Stimulated activated CD8-positive, alpha-beta memory T cell treated with anti-CD3 and anti-CD28 coated beads, Interleukin-15, amount 100 ng/mL, for 1 hour (primary cell): Measurements from ENCODE around the gene NCBP1.
A peak's percentile ranks its signal among the peaks of the same experiment; 100 is the strongest.
"Not testable (repeated sequence)": the region's sequence is repeated elsewhere in the genome, so short reads cannot be mapped to it uniquely, and the experiment has no call there.

Experiments
- DNase-seq: peaks from one replicate; pipeline ENCODE4 v3.0.0-alpha.2; 2020; ENCODE audit warnings: low read depth

Gene NCBP1

DNA sequence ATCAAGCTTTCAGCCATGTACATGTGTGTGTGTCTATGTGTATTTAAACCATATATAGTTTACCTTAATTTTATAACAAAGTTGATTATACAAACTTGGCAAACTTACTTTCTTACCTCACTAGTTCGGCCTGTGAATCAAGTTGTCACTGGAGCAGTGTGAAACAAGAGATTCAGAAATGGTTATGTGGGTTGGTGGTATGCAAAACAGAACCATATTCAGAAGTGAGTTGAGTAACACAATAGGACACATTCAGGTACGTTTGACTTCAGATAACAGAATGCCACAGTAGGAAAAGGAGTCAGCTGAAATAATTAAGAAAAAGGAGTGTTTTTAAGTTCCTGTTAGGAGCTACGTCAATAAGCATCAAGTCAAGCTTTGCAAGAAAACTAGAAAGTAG is 42.0 kb downstream of the NCBP1 start:
- no peak for DNase-seq

DNA sequence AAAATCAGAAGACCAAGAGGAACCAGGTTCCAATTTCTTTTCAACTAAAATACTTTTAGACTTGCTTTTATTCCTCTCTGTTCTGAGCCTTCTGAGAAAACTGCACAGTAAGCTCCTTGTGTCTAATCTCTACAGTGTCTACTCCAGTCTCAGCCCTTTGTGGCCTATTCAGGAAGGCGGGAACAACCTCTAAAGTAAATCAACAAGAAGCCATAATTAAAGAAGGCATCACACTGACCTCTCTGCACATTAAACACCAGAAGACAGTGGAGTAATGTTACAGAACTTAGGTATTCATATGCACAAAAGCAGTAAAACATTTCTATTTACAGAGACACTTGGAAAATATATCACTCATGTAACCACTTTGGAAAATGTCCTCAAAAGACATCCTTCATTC is 48.6 kb downstream of the NCBP1 start:
- no peak for DNase-seq

DNA sequence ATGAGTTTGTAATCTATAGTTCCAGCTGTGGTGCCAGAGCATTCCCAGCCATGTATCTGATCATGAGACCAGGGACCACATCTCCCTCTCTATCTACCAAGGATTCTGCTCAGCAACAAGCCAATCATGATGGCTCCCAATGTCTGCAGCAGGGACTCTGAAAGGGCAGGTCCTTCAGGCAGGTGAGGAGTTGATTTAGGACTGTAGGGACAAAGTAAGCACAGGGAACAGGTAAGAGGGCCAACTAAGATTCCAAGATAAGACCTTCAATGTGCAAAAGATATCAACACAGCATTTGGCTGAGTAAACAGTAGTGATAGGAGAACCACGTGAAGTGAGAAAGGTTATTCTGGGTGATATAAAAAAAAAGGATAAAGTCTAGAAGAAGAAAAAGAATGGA is 55.0 kb downstream of the NCBP1 start:
- DNase-seq = no peak

DNA sequence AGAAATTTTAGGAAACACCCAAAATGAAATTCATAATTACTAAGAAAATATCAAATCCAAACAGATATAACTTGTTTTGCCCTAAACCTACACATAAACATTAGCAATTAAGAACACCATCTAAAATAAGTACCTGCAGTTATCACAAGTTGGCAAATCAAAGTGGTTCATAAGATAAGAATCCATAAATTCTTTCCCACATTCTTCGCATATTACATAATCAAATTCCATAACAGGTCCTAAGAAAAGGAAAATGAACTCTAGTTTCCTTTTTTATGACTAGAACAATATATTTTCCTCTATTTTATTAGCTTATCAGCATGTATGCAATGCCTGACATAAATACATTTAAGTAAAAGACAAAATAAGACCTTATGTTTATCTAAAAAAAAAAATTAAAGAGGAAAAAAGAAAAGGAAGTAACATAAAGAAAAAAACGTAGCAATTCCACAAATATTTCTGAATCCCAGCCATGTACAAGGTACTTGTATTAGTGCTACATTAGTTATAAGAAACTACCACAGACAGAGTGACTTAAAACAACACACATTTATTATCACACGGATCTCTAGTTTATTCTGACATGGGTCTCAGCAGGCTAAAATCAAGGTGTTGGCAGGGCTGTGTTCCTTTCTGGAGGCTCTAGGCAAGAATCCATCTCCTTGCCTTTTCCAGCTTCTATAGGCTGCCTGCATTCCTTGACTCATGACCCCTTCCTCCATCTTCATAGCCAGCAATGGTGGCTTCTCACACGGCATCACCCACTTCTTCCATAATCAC is 56.0 kb downstream of the NCBP1 start:
- no peak for DNase-seq

DNA sequence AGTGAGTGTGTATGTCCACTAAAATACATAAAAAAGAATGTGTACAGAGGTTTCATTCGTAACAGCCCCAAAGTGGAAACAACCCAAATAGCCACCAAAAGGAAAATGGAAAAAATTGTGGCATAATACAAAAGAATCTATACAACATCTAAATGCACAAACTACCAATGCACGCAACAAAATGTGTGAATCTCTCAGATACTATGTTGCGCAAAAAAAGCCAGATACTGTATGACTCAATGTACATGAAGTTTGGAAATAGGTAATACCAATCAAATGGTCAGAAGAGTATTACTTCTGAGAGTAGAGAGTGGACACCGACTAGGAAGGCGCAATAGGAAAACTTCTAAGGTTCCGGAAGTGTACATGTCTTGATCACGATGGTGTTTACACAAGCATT is 61.1 kb downstream of the NCBP1 start:
- DNase-seq = no peak

DNA sequence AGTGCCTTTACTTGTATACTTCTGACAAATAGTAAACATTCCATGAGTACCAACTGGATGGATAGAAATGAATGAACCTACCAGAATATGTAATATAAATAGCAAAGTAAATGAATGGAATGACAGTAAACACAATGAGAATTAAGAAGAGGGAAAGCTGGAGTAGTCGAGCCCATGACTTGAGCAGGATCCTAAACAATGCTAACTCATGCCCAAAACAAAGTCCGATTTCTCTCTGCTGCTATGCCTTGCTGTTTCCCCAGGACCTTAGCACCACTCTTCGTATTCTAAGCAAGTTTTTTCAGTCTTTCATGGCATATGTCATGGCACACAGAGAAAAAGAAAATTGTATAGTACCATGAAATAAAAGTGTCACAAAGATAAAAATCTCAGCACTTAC is 61.8 kb downstream of the NCBP1 start:
- no peak for DNase-seq

DNA sequence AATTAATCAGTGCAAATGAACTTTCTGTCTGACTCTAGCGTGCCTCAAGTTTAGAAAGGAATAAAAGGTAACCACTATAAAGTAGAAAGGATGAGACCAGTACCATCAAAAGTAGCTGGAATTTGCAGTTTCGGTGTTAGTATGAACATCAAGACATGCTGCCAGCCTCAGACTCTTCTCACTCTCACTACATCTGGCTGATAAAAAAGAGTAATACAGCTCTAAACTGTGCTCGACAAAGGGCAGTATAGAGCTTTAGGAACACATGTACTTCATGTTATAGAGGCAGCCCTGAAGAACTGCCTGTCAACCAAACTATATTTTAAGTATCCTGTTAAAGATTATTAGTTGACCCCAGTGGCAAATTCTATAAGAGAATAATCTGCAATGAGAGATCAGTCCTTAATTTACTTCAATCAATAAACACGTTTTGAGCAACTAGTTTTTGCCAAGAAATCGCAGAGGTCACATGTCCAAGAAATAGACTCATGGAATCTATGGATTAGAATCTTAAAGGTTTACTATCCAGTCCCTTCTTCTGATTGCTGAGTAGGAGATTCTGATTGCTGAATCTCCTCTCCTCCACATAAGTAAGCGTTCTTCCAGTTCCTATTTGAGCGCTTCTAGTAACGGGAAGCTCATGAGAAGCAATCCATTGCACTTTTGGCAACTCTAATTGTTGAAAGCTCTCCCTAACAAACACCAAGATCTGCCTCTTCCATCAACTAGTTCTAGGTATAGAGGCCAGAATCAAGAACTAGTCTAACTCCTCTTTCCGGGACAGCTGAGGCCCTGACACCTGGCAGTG is 62.6 kb downstream of the NCBP1 start:
- no peak for DNase-seq

DNA sequence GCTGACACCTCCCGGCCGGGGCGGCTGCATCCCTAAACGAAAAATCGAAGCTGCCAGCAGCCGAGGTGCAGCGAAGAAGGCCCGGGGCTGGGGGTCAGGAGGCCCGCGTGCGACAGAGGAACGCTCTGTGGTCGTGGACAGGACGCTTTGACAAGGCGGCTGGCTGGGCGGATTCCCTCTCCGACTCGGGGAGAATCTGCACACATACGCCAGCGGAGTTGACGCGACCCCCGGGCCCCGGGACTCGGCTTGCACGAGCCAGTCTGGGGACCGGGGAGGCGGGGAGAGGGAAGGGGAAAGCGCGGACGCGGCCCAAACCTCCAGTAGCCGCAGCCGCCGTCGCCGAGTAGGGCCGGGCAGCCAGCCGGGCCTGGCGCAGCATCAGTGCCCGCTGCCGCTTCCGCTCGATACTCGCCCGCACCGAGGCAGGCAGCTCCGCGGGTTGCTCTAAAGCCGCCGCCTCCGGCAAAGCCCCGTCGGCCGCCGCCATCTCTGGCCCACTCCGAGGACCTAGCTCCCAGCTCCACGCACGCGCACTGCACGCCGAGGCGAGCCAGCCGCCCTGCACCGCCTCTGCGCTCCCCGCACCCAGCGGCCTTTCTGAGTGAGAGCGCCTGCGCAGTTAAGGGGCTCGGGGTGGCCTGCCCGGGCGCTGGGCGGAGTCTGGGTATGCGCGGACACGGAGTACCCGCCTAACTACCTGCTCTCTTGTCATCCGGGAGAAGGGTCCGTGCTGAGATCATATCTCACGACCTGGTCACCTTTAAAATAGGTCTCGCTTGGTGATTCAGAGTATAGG is 63.4 kb downstream of the NCBP1 start, which contains the start of gene XPA:
TSS of gene XPA (minus strand) at position 538 of the 799 bp plus-strand sequence. CDS start at position 490, 48 bp downstream.
- peak; percentile 94 for DNase-seq

DNA sequence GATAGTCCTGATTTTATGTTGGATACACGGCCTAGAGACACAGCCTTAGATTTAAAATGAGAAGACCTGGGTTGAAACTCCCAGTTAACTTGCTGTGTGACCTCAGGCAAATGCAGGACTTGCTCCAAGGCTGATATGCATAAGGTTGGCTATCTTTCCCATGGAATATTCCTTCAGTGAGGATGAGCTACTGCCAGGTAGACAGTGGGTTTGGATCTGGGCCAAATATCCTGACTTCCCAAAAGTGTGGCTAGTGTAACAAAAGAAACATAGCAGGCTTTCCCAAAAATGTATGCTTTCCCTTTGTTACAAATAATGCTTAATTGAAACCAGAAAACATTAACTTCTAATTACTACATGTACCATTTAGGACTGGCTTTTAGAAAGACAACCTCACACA is 64.2 kb downstream of the NCBP1 start:
- DNase-seq = no peak

DNA sequence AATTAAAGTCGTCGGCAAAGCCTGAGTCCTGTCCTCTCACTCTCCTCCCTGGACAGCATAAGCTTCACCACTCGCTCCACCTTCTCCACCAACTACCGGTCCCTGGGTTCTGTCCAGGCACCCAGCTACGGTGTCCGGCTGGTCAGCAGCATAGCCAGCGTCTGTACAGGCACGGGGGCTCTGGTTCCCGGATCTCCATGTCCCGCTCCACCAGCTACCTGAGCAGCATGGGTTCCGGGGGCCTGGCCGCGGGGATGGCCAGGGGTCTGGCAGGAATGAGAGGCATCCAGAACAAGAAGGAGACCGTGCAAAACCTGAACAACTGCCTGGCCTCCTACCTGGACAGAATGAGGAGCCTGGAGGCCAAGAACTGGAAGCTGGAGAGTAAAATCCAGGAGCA is 65.2 kb downstream of the NCBP1 start:
- DNase-seq = no peak

DNA sequence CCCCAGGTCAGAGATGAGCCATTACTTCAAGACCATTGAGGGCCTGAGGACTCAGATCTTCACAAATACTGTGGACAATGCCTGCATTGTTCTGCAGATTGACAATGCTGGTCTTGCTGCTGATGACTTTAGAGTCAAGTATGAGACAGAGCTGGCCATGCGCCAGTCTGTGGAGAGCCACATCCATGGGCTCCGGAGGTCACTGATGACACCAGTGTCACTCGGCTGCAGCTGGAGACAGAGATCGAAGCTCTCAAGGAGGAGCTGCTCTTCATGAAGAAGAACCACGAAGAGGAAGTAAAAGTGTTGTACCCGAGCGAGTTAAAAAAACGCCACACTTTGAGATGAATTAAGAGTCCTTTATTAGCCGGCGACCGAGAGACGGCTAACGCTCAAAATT is 65.7 kb downstream of the NCBP1 start:
- not testable (repeated sequence) for DNase-seq

DNA sequence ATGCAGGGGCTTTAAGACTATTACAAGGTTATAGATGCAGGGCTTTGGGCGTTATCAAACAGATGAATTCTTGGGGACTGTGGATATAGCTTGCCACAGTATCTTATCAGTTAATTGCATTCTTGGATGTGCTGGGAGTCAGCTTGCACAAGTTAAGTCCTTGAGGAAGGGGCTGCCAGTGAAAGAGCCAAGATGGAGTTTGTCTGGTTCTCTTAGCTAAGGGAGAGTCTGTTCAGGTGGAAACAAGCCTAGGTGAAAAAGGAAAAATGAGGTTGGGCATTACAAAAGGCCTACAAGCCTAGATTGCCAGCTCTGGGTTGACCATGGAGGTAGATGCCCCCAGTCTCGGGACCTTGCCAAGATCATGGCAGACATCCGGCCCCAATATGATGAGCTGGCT is 66.2 kb downstream of the NCBP1 start:
- not testable (repeated sequence) for DNase-seq

DNA sequence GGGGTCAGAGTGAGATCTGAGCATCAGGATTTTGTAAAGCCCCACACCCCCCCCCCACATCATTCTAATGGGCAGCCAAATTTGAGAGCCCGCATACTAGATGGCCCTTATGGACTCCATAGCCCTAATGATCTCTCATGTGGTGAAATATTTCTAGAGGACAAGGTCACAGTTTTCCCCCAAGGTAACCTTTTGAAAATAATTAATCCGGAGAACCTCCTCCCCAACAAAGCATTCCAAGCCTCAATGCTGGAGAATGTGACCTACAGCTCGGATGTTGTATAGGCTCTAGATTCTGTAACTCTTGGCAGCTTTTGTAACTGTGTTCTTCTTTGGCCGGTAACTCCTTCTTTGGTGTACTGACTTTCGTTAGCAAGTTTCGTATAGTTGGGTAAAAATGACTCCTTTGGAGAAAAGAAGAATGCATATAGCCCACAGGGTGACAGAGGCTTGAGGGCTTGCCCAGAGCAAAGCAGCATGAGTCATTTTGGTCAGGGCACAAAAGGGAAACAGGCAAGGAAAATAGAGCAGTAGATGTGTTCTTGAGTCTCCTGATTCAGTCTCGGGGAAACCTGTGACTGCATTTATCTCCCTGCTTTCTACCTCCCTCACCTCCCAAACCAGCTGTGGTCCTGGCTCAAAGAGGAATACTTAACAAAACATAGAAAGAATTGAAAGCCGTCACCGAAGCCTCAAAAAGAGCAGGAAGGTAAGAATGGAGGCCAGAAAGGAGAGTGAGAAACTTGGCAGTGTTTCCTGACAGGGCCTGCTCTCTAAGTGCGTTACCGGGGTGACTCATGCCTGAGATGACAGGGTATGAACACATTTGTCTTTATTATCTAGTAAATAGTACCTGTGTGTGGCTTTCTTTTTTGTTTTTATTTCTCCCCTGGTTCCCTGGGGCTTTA is 70.1 kb downstream of the NCBP1 start:
- DNase-seq = no peak

DNA sequence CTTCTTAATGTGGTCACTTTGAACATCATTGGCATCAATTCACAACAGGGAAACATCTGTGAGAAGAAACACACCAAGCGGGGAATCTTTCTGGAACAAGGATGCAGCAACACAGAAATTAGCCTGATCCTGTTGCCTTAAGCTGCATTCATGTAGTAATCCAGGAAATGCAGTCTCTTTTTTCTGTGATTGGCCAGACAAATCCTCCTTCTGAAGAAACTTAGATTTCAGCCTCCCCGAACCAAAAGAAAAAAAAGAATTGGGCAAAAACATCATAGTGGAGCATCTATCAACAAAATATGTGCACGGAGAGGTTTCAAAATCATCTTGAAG is 70.7 kb downstream of the NCBP1 start:
- DNase-seq = no peak

DNA sequence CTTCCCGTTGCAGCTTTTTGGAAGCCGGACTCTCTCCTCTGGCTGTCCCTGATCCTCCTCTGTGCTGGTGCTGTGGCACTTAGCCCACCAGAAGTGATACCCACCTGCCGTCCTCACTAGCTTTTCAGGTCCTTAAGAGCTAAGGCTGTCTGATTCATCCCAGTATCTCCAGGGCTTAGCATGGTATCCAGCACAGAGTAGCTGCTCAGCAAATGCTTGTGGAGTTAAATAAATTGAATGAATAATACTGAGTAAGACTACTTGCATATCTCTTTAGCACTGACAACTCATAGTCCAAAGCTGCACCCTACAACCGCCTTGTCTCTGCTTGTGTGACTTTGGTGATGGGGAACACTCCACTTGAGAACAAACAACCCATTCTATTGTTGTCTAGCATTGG is 71.2 kb downstream of the NCBP1 start:
- DNase-seq = no peak

DNA sequence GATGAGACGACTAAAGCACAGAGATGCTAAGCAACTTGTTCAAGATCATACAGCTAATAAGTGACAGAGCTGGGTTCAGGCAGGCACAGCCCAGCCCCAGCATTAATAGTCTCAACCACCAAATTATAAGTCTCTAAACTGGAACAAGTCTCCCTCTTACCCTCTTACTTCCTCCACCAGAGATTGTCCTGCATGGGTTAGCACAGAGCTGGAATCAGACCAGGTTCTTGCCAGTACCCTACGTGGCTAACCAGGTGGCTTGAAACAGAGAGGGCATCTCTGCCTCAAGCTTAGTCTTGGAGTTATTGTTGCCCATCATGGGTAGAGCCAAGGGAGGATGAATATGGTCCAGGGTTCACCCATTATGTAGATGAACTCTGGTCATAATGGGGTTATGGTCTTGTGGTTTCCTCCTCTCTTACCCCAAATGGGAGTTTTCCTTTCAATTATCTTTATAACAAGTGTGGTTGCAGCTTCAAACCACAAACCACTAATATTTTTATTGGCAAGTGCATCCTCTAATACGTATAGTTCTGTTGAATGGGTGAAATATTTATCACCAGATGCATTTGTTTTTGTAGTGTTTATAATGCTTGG is 71.8 kb downstream of the NCBP1 start:
- no peak for DNase-seq

DNA sequence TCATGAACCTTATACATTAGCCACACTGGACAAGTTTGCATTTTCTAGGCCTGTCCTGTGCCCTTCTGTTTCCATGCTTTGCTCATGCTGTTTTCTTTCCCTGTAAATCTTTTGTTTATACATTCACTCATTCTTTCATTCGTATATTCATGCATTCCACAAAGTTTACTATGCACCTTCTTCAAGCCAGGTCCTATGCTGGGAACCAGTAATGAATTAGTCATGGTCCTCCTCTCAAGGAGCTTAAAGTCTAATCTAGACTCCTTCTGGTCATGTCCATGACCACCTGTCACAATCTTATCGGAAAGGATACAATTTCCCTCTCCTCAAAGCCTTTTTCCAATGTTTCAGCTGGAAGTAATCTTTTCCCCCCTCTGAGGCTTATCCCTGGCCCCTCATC is 72.6 kb downstream of the NCBP1 start:
- no peak for DNase-seq

DNA sequence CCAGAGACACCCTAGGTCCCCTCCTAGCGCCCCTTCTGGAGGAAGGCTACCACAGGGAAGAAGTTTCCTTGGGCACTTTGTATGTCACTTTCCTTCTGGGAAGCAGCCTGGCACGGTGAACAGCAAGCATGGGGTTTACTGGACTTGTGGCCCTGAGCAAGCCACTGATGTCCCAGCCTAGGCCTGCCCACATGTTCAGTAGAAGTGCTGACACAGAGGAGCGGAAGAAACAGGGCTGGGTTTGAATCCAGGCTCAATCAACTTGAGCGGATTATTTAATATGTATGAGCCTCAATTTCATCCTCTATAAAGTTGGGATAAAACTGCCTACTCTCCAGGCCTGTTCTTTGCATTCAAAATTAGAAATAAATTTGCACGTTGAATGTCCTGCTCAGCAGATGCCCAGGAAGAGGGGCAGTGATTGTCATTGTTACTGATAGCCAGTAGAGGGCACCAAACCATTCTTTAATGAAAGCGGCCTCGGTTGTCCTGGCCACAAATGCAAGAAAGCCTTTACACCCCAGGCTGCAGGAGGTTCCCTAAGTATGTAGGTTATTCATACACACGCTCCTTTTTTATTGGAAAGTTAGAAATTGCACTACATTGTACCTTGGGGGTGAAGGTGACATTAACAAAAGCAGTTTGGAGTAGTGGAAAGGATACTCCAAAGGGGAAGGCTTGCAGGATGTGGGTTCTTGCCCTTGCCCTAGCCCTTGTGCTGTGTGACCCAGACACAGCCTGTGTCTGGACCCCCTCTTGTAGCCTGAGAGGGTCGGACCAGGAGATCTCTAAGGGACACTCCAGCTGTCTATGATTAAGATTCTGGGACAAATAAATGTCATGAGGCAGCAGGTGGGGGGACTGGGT is 77.0 kb downstream of the NCBP1 start:
- DNase-seq = no peak

DNA sequence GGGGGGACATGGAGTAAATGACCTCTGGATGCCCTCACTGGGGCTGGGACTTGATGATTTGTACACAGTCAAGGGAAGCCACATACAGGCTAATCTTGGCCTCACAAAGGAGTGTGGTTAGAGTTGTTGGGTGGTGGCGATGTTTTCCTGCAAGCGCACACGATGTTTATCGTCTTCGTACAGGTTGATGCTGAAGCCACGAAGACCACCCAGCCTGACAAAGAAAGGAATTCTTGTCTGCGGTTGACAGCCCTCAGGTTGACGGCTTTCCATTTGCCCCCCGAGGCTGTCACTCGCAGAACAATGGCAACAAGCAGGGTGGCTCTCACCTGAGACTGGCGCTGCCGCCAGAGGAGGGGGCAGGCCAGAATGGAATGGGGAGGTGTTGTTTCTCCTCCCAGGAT is 77.6 kb downstream of the NCBP1 start:
- no peak for DNase-seq

DNA sequence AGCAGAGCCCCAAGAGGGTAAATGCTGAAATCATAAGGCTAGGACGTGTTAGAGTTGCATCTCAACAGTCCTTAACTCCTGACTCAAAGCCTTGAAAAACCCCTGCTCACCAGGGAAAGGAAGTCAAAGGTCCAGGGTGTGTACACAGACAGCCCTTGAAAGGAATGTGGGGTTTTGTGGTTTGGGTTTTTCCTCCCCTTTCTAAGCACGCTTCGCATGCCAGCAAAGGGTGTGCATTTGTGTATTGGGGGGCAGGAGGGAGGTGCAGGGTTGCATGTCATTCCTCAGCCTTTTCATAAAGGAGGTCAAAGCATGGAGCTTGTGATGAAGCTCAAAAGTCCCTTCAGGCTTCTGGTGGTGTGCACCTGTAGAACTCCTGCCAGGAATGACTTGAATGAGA is 80.8 kb downstream of the NCBP1 start:
- DNase-seq = no peak
